ENCODE data around the gene SKP2. TPM values are rescaled to one million over a fixed set of nuclear protein-coding genes. Genes with fewer than 3 reads are reported as not detected.
A peak's percentile ranks its signal among the peaks of the same experiment; 100 is the strongest.

Gene SKP2
- polyA plus RNA-seq, 1 donor from 2014 or later: 26.0 TPM

DNA sequence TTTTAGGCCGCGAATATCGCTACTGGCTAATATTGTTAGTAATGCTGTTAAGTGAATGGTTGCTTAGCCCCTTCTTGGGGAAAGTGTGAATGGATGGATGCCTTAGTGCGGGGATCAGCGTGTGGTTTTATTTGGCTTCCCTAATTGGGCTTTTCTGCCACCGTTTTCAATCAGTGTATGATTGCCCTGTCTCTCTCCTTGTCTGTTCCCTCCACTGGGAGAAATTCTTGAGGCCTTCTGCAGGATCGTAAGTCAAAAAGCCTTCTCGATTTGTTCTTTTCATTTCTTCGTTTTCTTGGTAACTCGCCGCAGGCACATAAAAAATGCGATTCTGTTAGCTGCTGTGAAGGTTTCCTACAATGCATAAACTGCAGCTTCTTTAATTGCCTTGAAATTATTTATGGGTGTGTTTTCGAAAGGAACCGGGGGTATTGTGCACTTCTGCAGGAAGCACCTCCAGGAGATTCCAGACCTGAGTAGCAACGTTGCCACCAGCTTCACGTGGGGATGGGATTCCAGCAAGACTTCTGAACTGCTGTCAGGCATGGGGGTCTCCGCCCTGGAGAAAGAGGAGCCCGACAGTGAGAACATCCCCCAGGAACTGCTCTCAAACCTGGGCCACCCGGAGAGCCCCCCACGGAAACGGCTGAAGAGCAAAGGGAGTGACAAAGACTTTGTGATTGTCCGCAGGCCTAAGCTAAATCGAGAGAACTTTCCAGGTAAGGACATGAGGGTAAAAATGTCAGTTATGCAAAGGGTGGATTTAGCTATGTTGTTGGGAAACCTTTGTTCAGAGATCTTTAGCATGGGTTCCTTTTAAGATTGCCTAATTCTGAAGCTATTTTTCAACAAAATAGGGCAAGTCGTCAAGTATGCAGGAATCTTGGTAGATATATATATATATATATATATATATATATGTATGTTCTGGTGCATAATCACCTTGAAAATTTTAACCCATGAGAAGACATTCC, 700 bp downstream of the SKP2 start:
- H3K4me3 ChIP-seq (ENCODE audit: low read length): peak overlapping the region; percentile 76
- no peaks in the 10 kb centered on the region for H3K36me3 ChIP-seq (ENCODE audit: insufficient read depth, low read length)
- H2AFZ ChIP-seq (ENCODE audit: low read depth, low read length): no peak overlapping the region
- peaks cover 40% of the 10 kb centered on the region for H3K79me2 ChIP-seq (replicated peaks; ENCODE audit: insufficient read depth, low read length)
- H3K4me2 ChIP-seq (ENCODE audit: low read length): peak overlapping the region; percentile 97
- no peaks in the 10 kb centered on the region for H3K9me3 ChIP-seq (ENCODE audit: low read length)
- H3K9me2 ChIP-seq (ENCODE audit: insufficient read depth, low read length): no peaks in the 10 kb centered on the region
- H3K27me3 ChIP-seq (ENCODE audit: insufficient read depth, low read depth, low read length): no peaks in the 10 kb centered on the region
- TF ChIP-seq, protein P1, sequence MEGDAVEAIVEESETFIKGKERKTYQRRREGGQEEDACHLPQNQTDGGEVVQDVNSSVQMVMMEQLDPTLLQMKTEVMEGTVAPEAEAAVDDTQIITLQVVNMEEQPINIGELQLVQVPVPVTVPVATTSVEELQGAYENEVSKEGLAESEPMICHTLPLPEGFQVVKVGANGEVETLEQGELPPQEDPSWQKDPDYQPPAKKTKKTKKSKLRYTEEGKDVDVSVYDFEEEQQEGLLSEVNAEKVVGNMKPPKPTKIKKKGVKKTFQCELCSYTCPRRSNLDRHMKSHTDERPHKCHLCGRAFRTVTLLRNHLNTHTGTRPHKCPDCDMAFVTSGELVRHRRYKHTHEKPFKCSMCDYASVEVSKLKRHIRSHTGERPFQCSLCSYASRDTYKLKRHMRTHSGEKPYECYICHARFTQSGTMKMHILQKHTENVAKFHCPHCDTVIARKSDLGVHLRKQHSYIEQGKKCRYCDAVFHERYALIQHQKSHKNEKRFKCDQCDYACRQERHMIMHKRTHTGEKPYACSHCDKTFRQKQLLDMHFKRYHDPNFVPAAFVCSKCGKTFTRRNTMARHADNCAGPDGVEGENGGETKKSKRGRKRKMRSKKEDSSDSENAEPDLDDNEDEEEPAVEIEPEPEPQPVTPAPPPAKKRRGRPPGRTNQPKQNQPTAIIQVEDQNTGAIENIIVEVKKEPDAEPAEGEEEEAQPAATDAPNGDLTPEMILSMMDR (IDR thresholded peaks at IDR 0.05; ENCODE audit: poor library complexity, severe bottlenecking): no peak
- peak; percentile 32 for TF ChIP-seq MXI1 (conservative IDR thresholded peaks at IDR 0.05; ENCODE audit: poor library complexity, severe bottlenecking)
- no peaks in the 10 kb centered on the region for H3F3A ChIP-seq (ENCODE audit: insufficient read depth, low read length, poor library complexity, severe bottlenecking)
- peak overlapping the region; percentile 88 for H3K9ac ChIP-seq (ENCODE audit: low read length)
- H3K27ac ChIP-seq (ENCODE audit: low read length): peak overlapping the region; percentile 89
- H4K20me1 ChIP-seq (ENCODE audit: insufficient read depth): no peaks in the 10 kb centered on the region

DNA sequence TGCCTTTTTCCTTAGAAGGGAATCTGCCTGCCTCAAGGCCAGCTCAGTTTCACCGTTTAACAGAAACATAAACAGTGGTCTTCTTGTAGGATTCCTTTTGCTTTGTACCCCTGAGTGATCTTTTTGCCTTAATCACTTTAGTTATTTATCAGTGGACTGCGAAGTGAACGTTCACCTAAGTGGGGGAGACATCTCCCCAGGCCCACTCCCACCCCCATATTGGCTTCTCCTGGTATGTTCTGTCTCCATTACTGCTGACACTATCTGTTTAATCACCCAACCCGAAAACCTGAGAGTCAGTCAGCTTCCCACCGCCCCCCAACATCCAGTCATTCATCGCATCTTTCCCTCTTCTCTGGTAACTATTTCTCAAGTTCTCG, 1.4 kb downstream of the SKP2 start:
- peak overlapping the region; percentile 97 for H3K4me2 ChIP-seq (ENCODE audit: low read length)
- H3F3A ChIP-seq (ENCODE audit: insufficient read depth, low read length, poor library complexity, severe bottlenecking): no peaks in the 10 kb centered on the region
- H3K36me3 ChIP-seq (ENCODE audit: insufficient read depth, low read length): peaks cover 1% of the 10 kb centered on the region
- H3K79me2 ChIP-seq (replicated peaks; ENCODE audit: insufficient read depth, low read length): peaks cover 36% of the 10 kb centered on the region
- no peak for TF ChIP-seq RAD21 (conservative IDR thresholded peaks at IDR 0.05)
- TF ChIP-seq, protein P2, sequence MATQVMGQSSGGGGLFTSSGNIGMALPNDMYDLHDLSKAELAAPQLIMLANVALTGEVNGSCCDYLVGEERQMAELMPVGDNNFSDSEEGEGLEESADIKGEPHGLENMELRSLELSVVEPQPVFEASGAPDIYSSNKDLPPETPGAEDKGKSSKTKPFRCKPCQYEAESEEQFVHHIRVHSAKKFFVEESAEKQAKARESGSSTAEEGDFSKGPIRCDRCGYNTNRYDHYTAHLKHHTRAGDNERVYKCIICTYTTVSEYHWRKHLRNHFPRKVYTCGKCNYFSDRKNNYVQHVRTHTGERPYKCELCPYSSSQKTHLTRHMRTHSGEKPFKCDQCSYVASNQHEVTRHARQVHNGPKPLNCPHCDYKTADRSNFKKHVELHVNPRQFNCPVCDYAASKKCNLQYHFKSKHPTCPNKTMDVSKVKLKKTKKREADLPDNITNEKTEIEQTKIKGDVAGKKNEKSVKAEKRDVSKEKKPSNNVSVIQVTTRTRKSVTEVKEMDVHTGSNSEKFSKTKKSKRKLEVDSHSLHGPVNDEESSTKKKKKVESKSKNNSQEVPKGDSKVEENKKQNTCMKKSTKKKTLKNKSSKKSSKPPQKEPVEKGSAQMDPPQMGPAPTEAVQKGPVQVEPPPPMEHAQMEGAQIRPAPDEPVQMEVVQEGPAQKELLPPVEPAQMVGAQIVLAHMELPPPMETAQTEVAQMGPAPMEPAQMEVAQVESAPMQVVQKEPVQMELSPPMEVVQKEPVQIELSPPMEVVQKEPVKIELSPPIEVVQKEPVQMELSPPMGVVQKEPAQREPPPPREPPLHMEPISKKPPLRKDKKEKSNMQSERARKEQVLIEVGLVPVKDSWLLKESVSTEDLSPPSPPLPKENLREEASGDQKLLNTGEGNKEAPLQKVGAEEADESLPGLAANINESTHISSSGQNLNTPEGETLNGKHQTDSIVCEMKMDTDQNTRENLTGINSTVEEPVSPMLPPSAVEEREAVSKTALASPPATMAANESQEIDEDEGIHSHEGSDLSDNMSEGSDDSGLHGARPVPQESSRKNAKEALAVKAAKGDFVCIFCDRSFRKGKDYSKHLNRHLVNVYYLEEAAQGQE (IDR thresholded peaks at IDR 0.05; ENCODE audit: borderline replicate concordance): no peak
- TF ChIP-seq SMC3 (conservative IDR thresholded peaks at IDR 0.05; ENCODE audit: poor library complexity): no peak
- TF ChIP-seq, protein P1 (IDR thresholded peaks at IDR 0.05; ENCODE audit: poor library complexity, severe bottlenecking): no peak
- TF ChIP-seq EZH2 (IDR thresholded peaks at IDR 0.05; ENCODE audit: borderline replicate concordance, insufficient read depth, low read length, poor library complexity, severe bottlenecking): no peak
- no peak for TF ChIP-seq POLR2AphosphoS5 (IDR thresholded peaks at IDR 0.05)
- TF ChIP-seq EP300 (conservative IDR thresholded peaks at IDR 0.05; ENCODE audit: poor library complexity, severe bottlenecking): no peak
- TF ChIP-seq MXI1 (conservative IDR thresholded peaks at IDR 0.05; ENCODE audit: poor library complexity, severe bottlenecking): no peak
- TF ChIP-seq TAF1 (IDR thresholded peaks at IDR 0.05; ENCODE audit: low read depth): no peak
- H3K4me3 ChIP-seq (ENCODE audit: low read length): peak overlapping the region; percentile 76
- H2AFZ ChIP-seq (ENCODE audit: low read depth, low read length): no peak overlapping the region
- no peaks in the 10 kb centered on the region for H3K27me3 ChIP-seq (ENCODE audit: insufficient read depth, low read depth, low read length)
- peak overlapping the region; percentile 88 for H3K9ac ChIP-seq (ENCODE audit: low read length)
- H4K20me1 ChIP-seq (ENCODE audit: insufficient read depth): no peaks in the 10 kb centered on the region
- H3K9me3 ChIP-seq (ENCODE audit: low read length): no peaks in the 10 kb centered on the region
- H3K9me2 ChIP-seq (ENCODE audit: insufficient read depth, low read length): no peaks in the 10 kb centered on the region
- H3K27ac ChIP-seq (ENCODE audit: low read length): no peak overlapping the region

Measured in neural cell (in vitro differentiated cells).